HG02642 (cell line): ENCODE data around the gene AHNAK2.

Source experiments
- ATAC-seq: cut with Tn5 transposase; IDR thresholded peaks from one replicate; pipeline ENCODE4 v1.9.1; 2021; ENCODE audit warnings: mild to moderate bottlenecking; ENCODE audit not compliant: unreplicated experiment, poor library complexity

AHNAK2 gene

DNA sequence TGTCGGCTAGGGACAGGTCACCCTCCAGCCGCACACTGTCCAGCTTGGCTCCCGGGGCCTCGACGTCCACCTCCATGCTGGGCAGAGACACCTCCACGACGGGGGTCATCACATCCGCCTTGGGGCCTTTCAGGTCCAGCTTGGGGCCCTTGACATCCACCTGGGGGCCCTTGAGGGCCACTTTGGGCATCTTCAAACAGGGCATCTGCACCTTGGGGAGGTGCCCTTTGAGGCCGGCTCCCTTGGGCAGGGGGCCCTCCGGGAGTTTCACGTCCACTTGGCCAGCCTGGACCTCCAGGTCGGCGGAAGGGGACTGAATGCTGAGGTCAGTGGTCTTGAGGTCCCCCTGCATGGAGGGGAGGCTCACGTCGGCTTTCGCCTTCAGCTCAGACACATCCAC is 35.6 kb downstream of the AHNAK2 start:
- no peak for ATAC-seq

DNA sequence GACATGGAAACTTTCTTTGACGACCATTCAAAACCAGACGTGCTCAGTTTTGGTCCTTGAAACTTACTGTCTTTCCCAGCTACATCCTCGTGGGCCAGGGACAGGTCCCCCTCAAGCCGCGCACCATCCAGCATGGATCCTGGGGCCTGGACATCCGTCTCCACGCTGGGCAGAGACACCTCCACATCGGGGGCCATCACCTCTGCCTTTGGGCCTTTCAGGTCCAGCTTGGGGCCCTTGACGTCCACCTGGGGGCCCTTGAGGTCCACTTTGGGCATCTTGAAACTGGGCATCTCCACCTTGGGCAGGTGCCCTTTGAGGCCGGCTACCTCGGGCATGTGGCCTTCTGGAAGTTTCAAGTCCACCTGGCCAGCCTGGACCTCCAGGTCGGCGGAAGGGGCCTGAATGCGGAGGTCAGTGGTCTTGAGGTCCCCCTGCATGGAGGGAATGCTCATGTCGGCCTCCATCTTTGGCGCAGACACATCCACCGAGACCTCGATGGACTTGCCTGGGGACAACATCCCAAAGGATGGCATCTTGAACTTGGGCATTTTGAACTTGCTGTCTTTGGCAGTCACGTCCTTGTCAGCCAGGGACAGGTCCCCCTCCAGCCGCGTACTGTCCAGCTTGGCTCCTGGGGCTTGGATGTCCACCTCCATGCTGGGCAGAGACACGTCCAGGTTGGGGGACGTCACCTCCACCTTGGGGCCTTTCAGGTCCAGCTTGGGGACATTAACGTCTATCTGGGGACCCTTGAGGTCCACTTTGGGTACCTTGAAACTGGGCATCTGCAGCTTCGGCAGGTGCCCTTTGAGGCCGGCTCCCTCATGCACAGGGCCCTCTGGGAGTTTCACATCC is 36.4 kb downstream of the AHNAK2 start:
- no peak for ATAC-seq

DNA sequence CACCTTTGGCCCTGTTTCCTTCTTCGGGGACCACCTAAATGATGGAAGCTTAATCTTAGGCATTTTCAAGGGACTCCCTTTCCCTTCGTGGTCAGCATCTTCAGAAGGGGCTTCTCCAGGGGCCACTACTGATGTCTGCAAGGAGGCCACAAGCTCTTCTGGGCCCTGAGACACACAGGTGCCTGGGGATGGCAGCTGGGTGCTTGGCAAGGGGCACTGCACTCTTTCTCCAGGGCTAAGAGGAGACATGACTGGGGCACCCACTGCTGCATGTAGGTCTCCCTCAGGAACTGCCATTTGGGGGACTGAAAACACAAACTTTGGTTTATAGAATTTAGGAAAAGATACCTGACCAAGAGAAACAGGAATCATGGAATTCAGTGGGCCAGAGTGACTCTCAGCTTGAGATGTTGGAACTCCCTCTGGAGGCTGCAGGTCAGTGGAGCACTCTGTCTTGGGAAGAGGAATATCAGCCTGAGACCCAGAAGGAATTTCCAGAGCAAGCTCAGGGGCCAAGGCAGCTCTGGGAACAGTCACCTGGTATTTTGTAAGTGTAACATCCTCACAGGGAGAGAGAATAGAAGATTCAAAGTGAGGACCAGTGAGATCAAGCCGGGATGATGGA is 37.5 kb downstream of the AHNAK2 start:
- no peak for ATAC-seq

GRCh38 chr14:104939666-104940410 is 38.3 kb downstream of the AHNAK2 start:
- no peak for ATAC-seq

GRCh38 chr14:104938960-104939359 is 39.2 kb downstream of the AHNAK2 start:
- no peak for ATAC-seq

DNA sequence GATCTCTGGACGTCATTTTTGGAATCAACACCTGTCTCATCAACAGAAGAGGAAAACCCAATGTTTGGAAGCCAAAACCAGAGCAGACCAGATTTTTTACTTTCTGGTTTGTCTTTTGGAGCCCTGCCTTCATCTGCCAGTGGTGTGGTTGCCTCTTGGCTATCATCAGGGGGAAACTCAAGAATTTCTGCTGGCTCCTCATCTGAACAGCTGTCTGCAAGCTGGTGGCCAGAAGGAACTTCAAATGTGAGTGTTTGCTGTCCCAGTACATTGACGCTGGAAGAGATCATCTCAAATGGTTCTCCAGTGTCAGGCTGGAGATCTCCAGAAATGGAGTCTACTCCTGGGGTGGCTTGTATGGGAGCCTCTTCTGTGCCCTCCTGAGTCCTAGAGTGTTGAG is 39.7 kb downstream of the AHNAK2 start:
- ATAC-seq, result no peak

DNA sequence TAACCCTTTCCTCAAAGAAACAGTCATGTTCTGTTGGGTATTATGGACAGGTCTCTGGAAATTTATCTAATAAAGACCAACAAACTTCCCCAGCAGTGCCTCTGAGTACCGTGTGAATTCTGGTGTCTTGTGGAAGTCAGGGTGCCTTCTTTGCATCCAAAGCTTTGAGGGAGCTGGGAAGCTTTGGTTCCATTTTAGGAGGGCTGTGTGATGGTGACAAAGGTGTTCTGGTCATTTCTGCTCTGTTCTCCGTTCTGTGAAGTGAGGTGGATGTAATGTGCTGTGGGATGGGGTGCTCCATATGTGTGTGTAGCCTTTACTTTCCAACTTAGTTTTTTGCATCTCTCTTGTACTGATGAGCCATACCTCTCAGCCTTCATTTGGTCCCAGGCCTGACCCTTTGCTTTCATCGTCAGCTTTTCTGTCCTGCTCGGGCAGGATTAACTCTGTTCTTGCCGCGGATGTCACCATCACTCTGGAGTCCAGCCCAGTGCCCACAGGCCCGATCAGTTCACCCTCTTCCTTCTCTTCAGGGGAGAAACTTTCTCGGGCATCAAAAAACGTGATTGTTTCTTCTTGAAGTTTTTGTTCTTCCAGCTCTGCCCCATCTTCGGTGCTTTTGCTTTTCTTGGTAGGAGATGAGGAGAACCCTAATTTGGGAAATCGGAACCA is 40.3 kb downstream of the AHNAK2 start:
- no peak for ATAC-seq

DNA sequence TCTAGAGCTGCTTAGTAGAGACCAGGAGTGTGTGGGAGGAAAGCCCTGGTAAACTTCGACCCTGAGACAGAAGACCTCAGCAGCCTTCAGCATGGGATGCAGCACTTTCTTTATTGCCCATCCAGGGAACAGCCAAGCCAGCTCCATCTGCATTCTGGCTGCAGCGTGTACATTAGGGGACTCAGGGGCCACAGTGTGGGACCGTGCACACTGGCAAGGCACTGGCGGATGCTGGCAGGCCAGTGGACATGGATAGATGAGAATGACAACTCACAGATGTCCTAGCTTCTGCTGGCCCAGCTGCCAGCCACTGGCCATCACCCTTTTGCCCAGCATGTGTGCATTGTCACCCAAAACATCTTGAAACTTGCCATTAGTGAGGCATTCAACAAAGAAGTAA is 41.0 kb downstream of the AHNAK2 start:
- no peak for ATAC-seq

GRCh38 chr14:104936361-104937155 is 41.6 kb downstream of the AHNAK2 start:
- no peak for ATAC-seq

DNA sequence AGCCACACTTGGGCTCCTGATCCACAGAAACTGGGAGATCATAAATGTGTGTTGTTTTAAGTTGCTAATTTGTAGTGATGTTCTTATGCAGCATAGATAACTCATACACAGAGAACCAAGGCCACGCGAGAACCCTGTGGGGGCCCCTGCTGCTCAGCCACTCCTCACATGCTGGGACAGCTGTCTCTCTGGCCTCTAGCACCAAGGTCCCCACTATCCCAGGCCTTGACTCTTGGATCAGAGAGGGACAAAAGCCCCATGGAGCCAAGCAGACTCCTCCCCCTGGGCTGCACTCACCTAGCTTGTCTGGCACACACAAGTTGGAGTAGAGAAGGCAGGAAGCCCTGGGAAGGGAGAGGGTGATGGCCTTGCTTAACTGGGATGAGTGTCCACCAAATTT is 42.2 kb downstream of the AHNAK2 start:
- ATAC-seq, result no peak

- ATAC-seq, result no peak
Measured at GRCh38 chr14:104935026-104935650, 43.0 kb downstream of the AHNAK2 start.

- no peak for ATAC-seq
Measured at GRCh38 chr14:104933746-104934733, 44.1 kb downstream of the AHNAK2 start.

GRCh38 chr14:104932676-104933631 is 45.2 kb downstream of the AHNAK2 start:
- peak; percentile 54 for ATAC-seq

DNA sequence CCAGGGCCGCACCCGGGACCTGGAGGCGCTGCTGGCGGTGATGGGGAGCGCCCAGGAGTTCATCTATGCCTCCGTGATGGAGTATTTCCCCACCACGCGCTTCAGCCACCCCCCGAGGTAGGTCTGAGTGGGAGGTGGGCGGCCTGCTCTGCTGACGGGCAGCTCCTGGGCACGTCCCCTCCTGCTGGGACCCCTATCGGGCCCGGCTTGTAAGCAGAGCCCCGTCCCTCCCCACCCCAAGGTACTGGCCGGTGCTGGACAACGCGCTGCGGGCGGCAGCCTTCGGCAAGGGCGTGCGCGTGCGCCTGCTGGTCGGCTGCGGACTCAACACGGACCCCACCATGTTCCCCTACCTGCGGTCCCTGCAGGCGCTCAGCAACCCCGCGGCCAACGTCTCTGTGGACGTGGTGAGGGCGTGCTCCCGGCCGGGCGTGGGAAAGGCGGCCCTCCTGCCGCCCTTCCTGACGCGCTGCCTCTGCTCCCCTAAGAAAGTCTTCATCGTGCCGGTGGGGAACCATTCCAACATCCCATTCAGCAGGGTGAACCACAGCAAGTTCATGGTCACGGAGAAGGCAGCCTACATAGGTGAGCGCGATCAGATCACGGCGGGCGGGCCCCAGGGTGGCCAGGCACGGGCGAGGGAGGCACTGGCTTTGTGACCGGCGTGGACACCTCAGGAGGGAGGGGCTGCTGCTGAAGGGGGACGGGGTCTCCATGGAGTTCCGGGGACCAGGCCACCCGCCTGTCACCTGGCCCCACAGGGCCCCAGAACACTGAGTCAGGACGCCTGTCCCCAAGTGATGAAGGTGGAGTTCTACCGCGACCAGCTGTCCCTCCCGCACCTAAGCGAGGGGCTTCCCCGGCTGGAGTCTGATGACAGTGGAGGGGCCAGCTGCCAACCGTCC is 46.2 kb downstream of the AHNAK2 start:
- ATAC-seq, result no peak

DNA sequence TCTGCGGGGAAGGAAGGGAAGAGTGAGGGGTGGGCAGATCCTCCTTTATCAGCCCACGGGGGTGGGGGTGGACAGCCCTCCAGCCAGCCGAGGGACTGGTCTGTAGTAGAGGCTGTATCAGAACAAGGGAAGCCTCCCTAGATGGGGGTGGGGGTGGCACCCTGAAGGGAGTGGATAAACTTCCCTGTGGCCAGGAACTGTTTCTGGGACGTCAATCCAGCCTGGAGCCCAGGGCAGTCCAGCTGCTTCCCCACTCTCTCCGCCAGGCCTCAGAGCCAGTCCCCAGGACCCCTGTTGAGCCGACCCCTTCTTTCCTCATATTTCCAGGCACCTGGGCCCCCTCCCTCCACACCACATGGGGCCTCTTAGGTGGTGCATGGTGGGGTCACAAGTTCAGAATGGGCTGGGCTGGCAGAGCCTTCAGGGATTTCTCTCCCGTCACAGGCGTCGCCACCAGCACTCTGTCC is 46.8 kb downstream of the AHNAK2 start:
- ATAC-seq, result no peak
